KMS-11 (cell line): Measurements from ENCODE around the gene ZBTB7C.

Experiments
- H2AFZ ChIP-seq: fragments of 200-600 bp; sonication (generic); 2 replicates; pipeline ENCODE4 v1.6.1; 2016; ENCODE audit warnings: antibody characterized with exemption, mixed run types, low read depth
- H3K27ac ChIP-seq: fragments of 200-600 bp; sonication (generic); 2 replicates; pipeline ENCODE4 v1.6.1; 2016; ENCODE audit warnings: mild to moderate bottlenecking, mixed run types
- H3K27me3 ChIP-seq: fragments of 200-600 bp; sonication (generic); 2 replicates; pipeline ENCODE4 v1.6.1; 2017; ENCODE audit warnings: mild to moderate bottlenecking, low read depth, mixed run types, moderate library complexity; ENCODE audit not compliant: insufficient read depth
- H3K36me3 ChIP-seq: fragments of 200-600 bp; sonication (generic); 2 replicates; pipeline ENCODE4 v1.6.1; 2017; ENCODE audit warnings: mild to moderate bottlenecking, mixed run types; ENCODE audit not compliant: insufficient read depth
- H3K4me1 ChIP-seq: fragments of 200-600 bp; sonication (generic); 2 replicates; pipeline ENCODE4 v1.6.1; 2016; ENCODE audit warnings: mild to moderate bottlenecking, low read depth, mixed run types; ENCODE audit not compliant: poor library complexity, severe bottlenecking
- H3K4me2 ChIP-seq: fragments of 200-600 bp; sonication (generic); 2 replicates; pipeline ENCODE4 v1.7.0; 2016; ENCODE audit warnings: mild to moderate bottlenecking, mixed run types
- H3K4me3 ChIP-seq: fragments of 200-600 bp; sonication (generic); IDR thresholded peaks from 2 replicates; pipeline ENCODE4 v1.6.1; 2017; ENCODE audit warnings: low read depth, low read length, mixed read lengths; ENCODE audit not compliant: insufficient read depth
- H3K79me2 ChIP-seq: fragments of 200-600 bp; sonication (generic); 2 replicates; pipeline ENCODE4 v1.6.1; 2016; ENCODE audit warnings: low read depth, mixed run types; ENCODE audit not compliant: insufficient read depth
- H3K9ac ChIP-seq: fragments of 200-600 bp; sonication (generic); 2 replicates; pipeline ENCODE4 v1.6.1; 2016; ENCODE audit warnings: mild to moderate bottlenecking, mixed run types
- H4K20me1 ChIP-seq: fragments of 200-600 bp; sonication (generic); 2 replicates; pipeline ENCODE4 v1.6.1; 2016; ENCODE audit warnings: mild to moderate bottlenecking, mixed run types; ENCODE audit not compliant: insufficient read depth
- CTCF ChIP-seq: fragments of 200-600 bp; sonication (generic); conservative IDR thresholded peaks from 2 replicates; pipeline ENCODE4 v1.6.1; 2017; ENCODE audit warnings: low read depth, mild to moderate bottlenecking, antibody characterized with exemption, low read length, moderate library complexity, mixed read lengths

ZBTB7C gene

GRCh38 chr18:48216639-48217257 is 192.4 kb downstream of the ZBTB7C start:
- Histone ChIP-seq H2AFZ (no peak overlapping the region), H3K4me1 (no peaks in the 10 kb centered on the region), H3K27me3 (no peaks in the 10 kb centered on the region), H3K79me2 (no peaks in the 10 kb centered on the region), H3K27ac (no peak overlapping the region), H3K9ac (no peak overlapping the region), H3K4me2 (no peak overlapping the region), H4K20me1 (no peaks in the 10 kb centered on the region), H3K4me3 (no peak overlapping the region), H3K36me3 (no peaks in the 10 kb centered on the region)
- no peak for TF ChIP-seq CTCF

- Histone ChIP-seq H3K4me2 (no peak overlapping the region), H3K79me2 (no peaks in the 10 kb centered on the region), H3K4me1 (no peaks in the 10 kb centered on the region), H3K36me3 (no peaks in the 10 kb centered on the region), H3K27me3 (no peaks in the 10 kb centered on the region), H3K9ac (no peak overlapping the region), H4K20me1 (no peaks in the 10 kb centered on the region), H2AFZ (no peak overlapping the region), H3K4me3 (no peak overlapping the region), H3K27ac (no peak overlapping the region)
- no peak for TF ChIP-seq CTCF
These were observed 193.1 kb downstream of the ZBTB7C start for GRCh38 chr18:48215876-48216638.

GRCh38 chr18:48213791-48214190 is 195.4 kb downstream of the ZBTB7C start:
- H3K9ac ChIP-seq = no peak overlapping the region
- H4K20me1 ChIP-seq = no peaks in the 10 kb centered on the region
- no peak for TF ChIP-seq CTCF
- H3K4me2 ChIP-seq = no peak overlapping the region
- no peaks in the 10 kb centered on the region for H3K79me2 ChIP-seq
- H3K27me3 ChIP-seq = no peaks in the 10 kb centered on the region
- H3K27ac ChIP-seq = no peak overlapping the region
- H2AFZ ChIP-seq = no peak overlapping the region
- H3K4me1 ChIP-seq = no peaks in the 10 kb centered on the region
- H3K4me3 ChIP-seq = no peak overlapping the region
- no peaks in the 10 kb centered on the region for H3K36me3 ChIP-seq

- H3K9ac ChIP-seq = no peak overlapping the region
- H3K79me2 ChIP-seq = no peaks in the 10 kb centered on the region
- no peak overlapping the region for H2AFZ ChIP-seq
- H3K36me3 ChIP-seq = no peaks in the 10 kb centered on the region
- no peak overlapping the region for H3K4me2 ChIP-seq
- no peaks in the 10 kb centered on the region for H3K27me3 ChIP-seq
- TF ChIP-seq CTCF = no peak
- no peaks in the 10 kb centered on the region for H4K20me1 ChIP-seq
- H3K27ac ChIP-seq = no peak overlapping the region
- no peaks in the 10 kb centered on the region for H3K4me1 ChIP-seq
- H3K4me3 ChIP-seq = no peak overlapping the region
These were observed 200.6 kb downstream of the ZBTB7C start for GRCh38 chr18:48208432-48209140.
